Central memory CD8-positive, alpha-beta T cell (primary cell): ENCODE measurements around the gene RNF208.

Source experiments
- ATAC-seq: fragments of 150-1000 bp; cut with Tn5 transposase; replicated peaks from 2 replicates; pipeline ENCODE4 v1.10.0; 2022; ENCODE audit warnings: mild to moderate bottlenecking, moderate FRiP score, moderate number of reproducible peaks; ENCODE audit not compliant: poor library complexity, severe bottlenecking; ENCODE audit errors: extremely low read depth
- DNase-seq, 2 donors: peaks; one replicate each; pipeline ENCODE4 v3.0.0; 2021; ENCODE audit warnings: low spot score in 2 of 2
- H3K27ac Mint-ChIP-seq: one replicate; pipeline ENCODE4 v1.8.0; 2022; ENCODE audit warnings: low read depth, mild to moderate bottlenecking, moderate library complexity, mixed read lengths
- H3K27me3 Mint-ChIP-seq: one replicate; pipeline ENCODE4 v1.8.0; 2022; ENCODE audit warnings: mixed read lengths
- H3K36me3 Mint-ChIP-seq: one replicate; pipeline ENCODE4 v1.8.0; 2022; ENCODE audit warnings: mild to moderate bottlenecking, moderate library complexity, mixed read lengths; ENCODE audit not compliant: insufficient read depth
- H3K4me1 Mint-ChIP-seq: one replicate; pipeline ENCODE4 v1.8.0; 2022; ENCODE audit warnings: mixed read lengths
- H3K4me3 Mint-ChIP-seq: one replicate; pipeline ENCODE4 v1.8.0; 2022; ENCODE audit warnings: mild to moderate bottlenecking, moderate library complexity, mixed read lengths
- H3K9me3 Mint-ChIP-seq: one replicate; pipeline ENCODE4 v1.8.0; 2022; ENCODE audit warnings: mixed read lengths

The RNF208 gene

GRCh38 chr9:137200311-137201204, 21.5 kb downstream of the RNF208 start, which contains the start of gene TPRN:
Gene TPRN, minus strand, starts transcription at chr9:137200741. Its CDS starts 30 bp downstream, at chr9:137200711.
- Mint-ChIP-seq H3K27me3 (no peaks in the 10 kb centered on the region), H3K27ac (peak within 1 kb of the TSS; percentile 81), H3K36me3 (peaks cover 8% of the 10 kb centered on the region), H3K4me1 (peaks cover 25% of the 10 kb centered on the region), H3K4me3 (peak within 1 kb of the TSS; percentile 82), H3K9me3 (no peaks in the 10 kb centered on the region)
- ATAC-seq (peak; percentile 96), DNase-seq (peak; percentile 92 to 97)

- peaks cover 18% of the 10 kb centered on the region for H3K4me1 Mint-ChIP-seq
- no peak for DNase-seq
- H3K27me3 Mint-ChIP-seq: no peaks in the 10 kb centered on the region
Measured at GRCh38 chr9:137199411-137200121, 22.5 kb downstream of the RNF208 start.

GRCh38 chr9:137198902-137199283, 23.1 kb downstream of the RNF208 start:
- Mint-ChIP-seq H3K27me3 (no peaks in the 10 kb centered on the region), H3K4me3 (peak overlapping the region; percentile 78), H3K36me3 (peaks cover 5% of the 10 kb centered on the region), H3K4me1 (peaks cover 11% of the 10 kb centered on the region), H3K9me3 (no peaks in the 10 kb centered on the region), H3K27ac (no peak overlapping the region)
- no peak for ATAC-seq
- DNase-seq: no peak

More at GRCh38 chr9:137199411-137200121, 22.5 kb downstream of the RNF208 start:
- Mint-ChIP-seq H3K36me3 (peaks cover 5% of the 10 kb centered on the region), H3K9me3 (no peaks in the 10 kb centered on the region), H3K4me3 (peak overlapping the region; percentile 78), H3K27ac (no peak overlapping the region)
- ATAC-seq: no peak

GRCh38 chr9:137198051-137198901, 23.8 kb downstream of the RNF208 start:
- no peaks in the 10 kb centered on the region for H3K9me3 Mint-ChIP-seq
- peak overlapping the region; percentile 78 for H3K4me3 Mint-ChIP-seq
- H3K27ac Mint-ChIP-seq: no peak overlapping the region
- peaks cover 11% of the 10 kb centered on the region for H3K4me1 Mint-ChIP-seq
- ATAC-seq (no peak), DNase-seq (no peak)
- no peaks in the 10 kb centered on the region for H3K27me3 Mint-ChIP-seq
- peaks cover 5% of the 10 kb centered on the region for H3K36me3 Mint-ChIP-seq

- Mint-ChIP-seq H3K27ac (no peak overlapping the region), H3K27me3 (no peaks in the 10 kb centered on the region), H3K4me1 (no peaks in the 10 kb centered on the region), H3K9me3 (no peaks in the 10 kb centered on the region), H3K36me3 (peaks cover 5% of the 10 kb centered on the region), H3K4me3 (no peak overlapping the region)
- ATAC-seq (no peak), DNase-seq (no peak)
Measured at GRCh38 chr9:137195525-137196220, 26.4 kb downstream of the RNF208 start.

GRCh38 chr9:137194909-137195308, 27.1 kb downstream of the RNF208 start:
- Mint-ChIP-seq H3K4me1 (no peaks in the 10 kb centered on the region), H3K4me3 (no peak overlapping the region), H3K27me3 (no peaks in the 10 kb centered on the region), H3K36me3 (peaks cover 5% of the 10 kb centered on the region), H3K9me3 (no peaks in the 10 kb centered on the region), H3K27ac (no peak overlapping the region)
- DNase-seq (no peak), ATAC-seq (no peak)

- no peak for ATAC-seq
- peaks cover 4% of the 10 kb centered on the region for H3K36me3 Mint-ChIP-seq
- no peaks in the 10 kb centered on the region for H3K9me3 Mint-ChIP-seq
- H3K4me3 Mint-ChIP-seq: no peak overlapping the region
- no peak overlapping the region for H3K27ac Mint-ChIP-seq
- H3K27me3 Mint-ChIP-seq: no peaks in the 10 kb centered on the region
- H3K4me1 Mint-ChIP-seq: peaks cover 3% of the 10 kb centered on the region
- DNase-seq: no peak
Measured at GRCh38 chr9:137194388-137194787, 27.7 kb downstream of the RNF208 start.

GRCh38 chr9:137193771-137194170, 28.3 kb downstream of the RNF208 start:
- Mint-ChIP-seq H3K36me3 (peaks cover 8% of the 10 kb centered on the region), H3K27me3 (no peaks in the 10 kb centered on the region), H3K9me3 (no peaks in the 10 kb centered on the region), H3K4me1 (peaks cover 9% of the 10 kb centered on the region), H3K4me3 (no peak overlapping the region), H3K27ac (no peak overlapping the region)
- DNase-seq (no peak), ATAC-seq (no peak)

GRCh38 chr9:137192859-137193258, 29.2 kb downstream of the RNF208 start:
- no peak for ATAC-seq
- peaks cover 15% of the 10 kb centered on the region for H3K36me3 Mint-ChIP-seq
- peaks cover 9% of the 10 kb centered on the region for H3K4me1 Mint-ChIP-seq
- no peak for DNase-seq
- no peaks in the 10 kb centered on the region for H3K27me3 Mint-ChIP-seq
- H3K27ac Mint-ChIP-seq: no peak overlapping the region
- H3K4me3 Mint-ChIP-seq: no peak overlapping the region
- no peaks in the 10 kb centered on the region for H3K9me3 Mint-ChIP-seq

- no peak overlapping the region for H3K27ac Mint-ChIP-seq
- ATAC-seq: no peak
- no peaks in the 10 kb centered on the region for H3K9me3 Mint-ChIP-seq
- peaks cover 13% of the 10 kb centered on the region for H3K4me1 Mint-ChIP-seq
- no peak overlapping the region for H3K4me3 Mint-ChIP-seq
- peaks cover 19% of the 10 kb centered on the region for H3K36me3 Mint-ChIP-seq
- no peaks in the 10 kb centered on the region for H3K27me3 Mint-ChIP-seq
- DNase-seq: no peak
Measured at GRCh38 chr9:137192448-137192780, 29.6 kb downstream of the RNF208 start.

GRCh38 chr9:137191691-137192447, 30.2 kb downstream of the RNF208 start:
- H3K27ac Mint-ChIP-seq: no peak overlapping the region
- ATAC-seq (no peak), DNase-seq (no peak)
- H3K4me1 Mint-ChIP-seq: peaks cover 18% of the 10 kb centered on the region
- no peaks in the 10 kb centered on the region for H3K9me3 Mint-ChIP-seq
- no peak overlapping the region for H3K4me3 Mint-ChIP-seq
- peaks cover 20% of the 10 kb centered on the region for H3K36me3 Mint-ChIP-seq
- no peaks in the 10 kb centered on the region for H3K27me3 Mint-ChIP-seq
